Amniotic epithelial cell (primary cell): ENCODE results near the gene PDE7B.

Experiments used
- DNase-seq: peaks from one replicate; pipeline ENCODE4 v3.0.0-alpha.2; 2010; ENCODE audit warnings: low read depth

The PDE7B gene

DNA sequence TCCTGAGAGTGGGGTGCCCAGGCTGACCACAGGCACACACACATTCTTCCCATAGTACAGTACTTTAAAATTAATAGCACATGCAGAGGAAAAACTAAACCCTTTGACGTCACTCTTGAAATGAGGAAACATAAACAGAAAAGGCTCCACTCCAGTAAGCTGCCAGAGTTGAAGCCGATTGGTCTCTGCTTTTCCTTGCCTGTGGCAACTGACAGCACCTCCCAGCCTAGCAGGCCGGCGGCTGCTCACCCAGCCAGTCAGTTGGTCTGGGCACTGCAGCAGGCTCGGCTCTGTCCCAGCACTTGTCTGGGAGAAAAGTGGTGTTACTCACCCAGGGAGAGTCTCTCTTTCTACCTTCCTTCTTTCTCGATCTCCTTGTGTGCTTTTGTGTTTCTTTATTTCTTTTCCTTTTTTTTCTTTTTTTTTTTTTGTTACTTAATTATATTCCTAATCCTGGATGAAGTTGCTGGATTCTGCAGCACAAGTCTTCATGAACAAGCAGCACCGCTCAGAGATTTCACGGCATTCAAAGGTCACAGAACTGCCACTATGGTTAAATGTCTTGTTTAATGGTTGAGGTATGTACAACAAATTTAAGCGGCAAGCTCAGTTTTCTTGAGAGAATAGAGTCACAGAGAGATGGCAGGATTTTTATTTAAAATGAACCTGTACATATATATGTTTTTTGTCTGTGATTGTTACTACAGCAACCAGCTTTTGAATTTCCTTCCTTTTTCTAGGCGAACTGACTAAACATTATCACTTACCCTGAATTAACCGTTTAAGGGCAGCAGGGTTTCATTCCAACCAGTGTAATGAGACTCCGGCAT is at the start of gene PDE7B:
Gene PDE7B, plus strand, starts transcription at position 260 of the 830 bp plus-strand sequence.
- DNase-seq = peak; percentile 99

DNA sequence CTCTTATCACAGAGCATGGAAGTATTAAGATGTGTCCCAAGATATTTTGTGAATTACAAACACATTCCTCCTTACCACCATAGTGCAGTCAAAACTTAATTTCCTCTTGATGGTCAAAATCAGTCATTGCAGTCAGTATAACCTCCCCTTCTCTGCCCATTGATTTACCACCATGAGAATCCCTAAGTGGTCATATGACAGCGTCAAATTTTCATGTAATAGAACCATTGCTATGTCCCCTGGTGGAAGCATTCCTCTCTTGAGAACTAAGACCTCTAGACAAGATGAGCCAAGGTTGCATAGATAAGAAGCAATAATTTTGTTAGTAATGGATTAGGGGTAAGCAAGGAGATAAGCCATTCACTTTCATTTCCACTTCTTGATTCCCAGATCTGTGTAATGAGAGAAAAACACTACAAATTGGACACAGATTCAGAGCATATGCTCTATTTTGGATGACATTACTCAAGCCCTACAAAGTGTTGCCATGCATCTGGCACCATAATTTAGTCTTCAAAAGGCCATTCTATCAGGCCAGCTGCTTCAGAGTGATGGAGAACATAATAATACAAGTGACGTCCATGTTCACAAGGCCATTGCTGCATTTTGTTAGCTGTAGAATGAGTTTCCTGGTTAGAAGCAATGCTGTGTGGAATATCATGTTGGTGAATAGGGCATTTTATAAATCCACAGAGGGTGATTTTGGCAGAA is 49.6 kb upstream of the PDE7B start:
- DNase-seq = no peak

DNA sequence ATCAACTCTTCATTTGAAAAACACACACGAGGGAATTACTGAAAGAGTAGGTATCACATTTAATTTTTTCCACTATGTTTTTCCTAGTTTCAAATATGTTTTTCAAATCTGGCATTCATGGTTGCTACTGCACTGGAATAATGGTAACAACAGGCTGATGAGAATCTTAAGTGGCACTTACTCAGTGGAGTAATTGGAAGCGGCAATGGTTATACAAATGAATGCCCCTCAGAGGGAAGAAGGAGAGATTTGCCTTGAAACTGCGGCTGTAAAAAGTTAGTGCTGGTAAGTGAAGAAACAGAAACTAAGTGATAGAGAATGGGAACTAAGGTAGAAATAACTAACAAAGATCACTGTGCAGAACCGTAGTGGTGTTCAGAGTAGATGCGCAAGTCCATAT is 41.0 kb upstream of the PDE7B start:
- DNase-seq = no peak

- no peak for DNase-seq
These were observed 40.3 kb upstream of the PDE7B start for GRCh38 chr6:135811170-135811569.

- peak; percentile 78 for DNase-seq
These were observed 39.6 kb upstream of the PDE7B start for GRCh38 chr6:135811644-135812526.

DNA sequence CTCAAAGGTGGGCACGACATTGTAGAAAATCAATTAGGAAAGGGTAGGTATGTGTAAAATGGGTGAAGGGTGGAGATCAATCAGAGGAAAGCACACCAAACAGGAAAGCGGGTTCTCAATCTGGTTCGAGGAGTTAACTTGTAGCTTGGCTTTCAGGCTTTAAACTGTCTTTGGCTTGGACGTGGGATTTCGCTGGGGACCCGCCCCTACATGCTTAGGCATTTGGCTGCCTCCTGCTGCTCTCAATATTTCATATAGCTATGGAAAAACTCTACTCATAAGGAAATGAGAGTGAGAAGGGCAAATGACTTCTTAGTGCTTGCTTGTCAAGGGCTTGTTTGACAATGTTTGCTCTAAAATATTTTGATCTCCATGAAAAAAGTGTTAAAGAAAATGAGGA is 38.1 kb upstream of the PDE7B start:
- DNase-seq = no peak

DNA sequence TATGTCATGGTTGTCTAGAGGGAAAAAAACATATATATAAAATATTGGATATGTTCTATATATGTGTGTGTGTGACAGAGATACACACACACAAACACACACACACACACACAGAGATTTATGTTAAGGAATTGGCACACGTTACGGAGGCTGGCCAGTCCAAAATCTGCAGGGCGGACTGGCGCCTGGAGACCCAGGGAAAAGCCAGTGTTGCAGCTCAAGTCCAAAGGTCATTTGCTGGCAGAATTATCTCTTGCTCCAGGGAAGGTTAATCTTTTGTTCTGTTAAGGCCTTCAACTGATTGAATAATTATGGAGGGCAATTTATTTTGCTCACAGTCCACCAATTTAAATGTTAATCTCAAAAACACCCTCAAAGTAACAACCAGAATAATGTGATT is 37.5 kb upstream of the PDE7B start:
- DNase-seq = no peak

DNA sequence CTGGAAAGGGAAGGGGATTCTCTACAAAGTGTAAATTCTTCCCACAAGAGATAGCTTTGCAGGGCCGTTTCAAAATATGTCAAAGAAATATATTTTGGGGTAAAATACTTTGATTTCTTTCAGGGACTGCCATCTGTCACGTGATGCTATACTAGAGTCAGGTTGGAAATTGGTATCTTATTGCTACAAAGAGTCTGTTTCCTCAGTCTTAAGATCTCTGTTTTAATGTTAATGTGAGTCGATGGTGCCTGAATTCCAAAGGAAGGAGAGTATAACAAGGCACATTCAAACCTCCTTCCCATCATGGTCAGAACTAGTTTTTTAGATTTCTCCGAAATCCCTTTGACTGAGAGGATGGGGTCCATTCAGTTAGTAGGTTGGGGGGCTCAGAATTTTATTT is 36.3 kb upstream of the PDE7B start:
- no peak for DNase-seq

- DNase-seq = no peak
These were observed 34.5 kb upstream of the PDE7B start for GRCh38 chr6:135817035-135817434.

GRCh38 chr6:135819665-135820064 is 31.8 kb upstream of the PDE7B start:
- peak; percentile 54 for DNase-seq

DNA sequence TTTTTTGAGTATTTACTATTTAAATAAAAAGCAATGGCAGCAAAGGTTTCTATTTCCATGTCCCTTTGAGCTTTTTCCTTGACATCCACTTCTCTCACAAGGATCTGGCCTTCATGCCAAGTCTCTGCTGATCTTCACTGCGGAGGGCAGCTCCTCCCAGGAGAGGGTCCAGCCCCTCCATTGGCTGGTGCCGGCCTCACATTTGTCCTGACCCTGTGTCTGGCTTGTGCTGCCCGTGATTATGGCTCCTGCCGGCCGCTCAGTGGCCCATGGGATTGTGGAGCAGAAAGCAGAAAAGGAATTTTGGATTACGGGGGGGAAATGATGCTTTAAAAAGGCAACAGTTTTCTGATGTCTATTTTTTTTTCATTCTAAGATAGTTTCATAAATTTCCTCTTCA is 31.2 kb upstream of the PDE7B start:
- DNase-seq = no peak

GRCh38 chr6:135823851-135824250 is 27.6 kb upstream of the PDE7B start:
- no peak for DNase-seq

- DNase-seq = no peak
These were observed 25.2 kb upstream of the PDE7B start for GRCh38 chr6:135826236-135826804.

- DNase-seq = no peak
These were observed 23.5 kb upstream of the PDE7B start for GRCh38 chr6:135828021-135828420.

DNA sequence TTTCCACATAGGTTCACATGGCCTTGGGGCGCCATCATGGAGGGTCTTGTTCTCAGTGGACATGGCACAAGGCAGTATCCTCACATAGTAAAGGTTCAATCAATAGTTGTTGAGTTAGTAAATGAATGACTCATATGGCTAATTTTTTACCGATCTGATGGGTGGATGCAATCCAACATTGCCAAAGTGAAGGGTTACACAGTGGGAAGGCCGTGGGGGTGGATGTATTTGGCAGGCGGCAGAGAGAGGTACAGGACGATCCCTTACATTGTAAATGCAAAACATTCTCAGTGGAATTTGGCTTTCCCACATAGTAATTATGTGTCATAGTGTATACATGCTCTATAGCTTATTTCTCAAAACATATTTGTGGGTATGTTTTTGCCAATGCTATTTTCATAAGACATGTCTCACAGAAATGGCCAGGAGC is 21.0 kb upstream of the PDE7B start:
- peak; percentile 66 for DNase-seq

DNA sequence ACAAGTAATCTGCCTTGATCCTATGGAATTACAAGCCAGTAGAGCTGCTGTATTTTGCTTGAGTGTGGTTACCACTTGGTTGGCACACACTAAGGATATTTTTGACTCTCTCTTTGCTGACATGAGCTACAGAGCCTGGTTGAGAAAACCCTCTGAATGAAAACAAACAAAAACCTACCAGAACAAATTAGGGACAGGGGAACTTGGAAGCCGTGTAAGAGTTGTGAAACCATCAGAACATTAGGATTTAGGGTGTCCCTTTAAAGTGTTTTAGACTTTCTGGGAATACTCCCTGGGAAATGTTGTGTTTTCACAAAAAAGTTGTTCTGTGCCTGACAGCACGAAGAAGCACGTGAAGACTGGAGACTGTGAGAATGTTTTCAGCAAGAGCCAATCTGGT is 20.5 kb upstream of the PDE7B start:
- DNase-seq = no peak

GRCh38 chr6:135832166-135832565 is 19.3 kb upstream of the PDE7B start:
- DNase-seq = peak; percentile 12

GRCh38 chr6:135833771-135834170 is 17.7 kb upstream of the PDE7B start:
- DNase-seq = no peak

DNA sequence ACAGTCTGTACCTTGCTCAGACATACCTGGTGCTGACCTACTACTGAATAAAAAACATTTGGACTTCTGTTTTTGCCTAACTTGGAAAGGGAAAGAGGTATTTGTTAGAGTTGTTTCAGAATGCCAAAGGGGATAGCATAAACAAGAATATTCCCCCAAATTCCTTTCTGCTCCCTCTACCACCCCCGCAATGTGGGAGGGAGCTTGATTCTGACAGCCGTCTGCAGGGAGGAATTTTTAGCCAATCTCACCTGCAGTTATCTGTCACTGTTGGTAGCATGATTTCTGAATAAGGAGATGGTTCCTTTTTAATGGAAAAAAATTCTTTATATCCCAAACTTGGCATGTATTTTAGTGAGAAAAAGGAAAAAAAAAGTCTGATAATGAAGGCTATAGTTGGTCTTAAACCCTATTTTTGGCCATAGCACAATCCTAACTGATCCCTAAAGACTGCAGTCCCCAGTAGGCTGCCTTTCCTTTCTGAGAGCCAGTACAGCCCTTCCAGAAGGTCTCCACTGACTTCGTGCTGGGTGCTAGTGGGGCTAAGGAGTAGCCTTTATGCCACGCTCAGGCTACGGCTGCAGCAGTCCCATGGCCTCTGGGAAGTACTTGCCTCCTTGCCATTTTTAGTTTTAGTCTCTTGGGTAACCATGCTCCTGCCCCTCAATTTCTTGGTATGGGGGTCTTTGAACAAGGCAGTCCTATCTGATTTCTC is 13.6 kb upstream of the PDE7B start:
- DNase-seq = no peak

- DNase-seq = no peak
These were observed 12.4 kb upstream of the PDE7B start for GRCh38 chr6:135839121-135839520.

DNA sequence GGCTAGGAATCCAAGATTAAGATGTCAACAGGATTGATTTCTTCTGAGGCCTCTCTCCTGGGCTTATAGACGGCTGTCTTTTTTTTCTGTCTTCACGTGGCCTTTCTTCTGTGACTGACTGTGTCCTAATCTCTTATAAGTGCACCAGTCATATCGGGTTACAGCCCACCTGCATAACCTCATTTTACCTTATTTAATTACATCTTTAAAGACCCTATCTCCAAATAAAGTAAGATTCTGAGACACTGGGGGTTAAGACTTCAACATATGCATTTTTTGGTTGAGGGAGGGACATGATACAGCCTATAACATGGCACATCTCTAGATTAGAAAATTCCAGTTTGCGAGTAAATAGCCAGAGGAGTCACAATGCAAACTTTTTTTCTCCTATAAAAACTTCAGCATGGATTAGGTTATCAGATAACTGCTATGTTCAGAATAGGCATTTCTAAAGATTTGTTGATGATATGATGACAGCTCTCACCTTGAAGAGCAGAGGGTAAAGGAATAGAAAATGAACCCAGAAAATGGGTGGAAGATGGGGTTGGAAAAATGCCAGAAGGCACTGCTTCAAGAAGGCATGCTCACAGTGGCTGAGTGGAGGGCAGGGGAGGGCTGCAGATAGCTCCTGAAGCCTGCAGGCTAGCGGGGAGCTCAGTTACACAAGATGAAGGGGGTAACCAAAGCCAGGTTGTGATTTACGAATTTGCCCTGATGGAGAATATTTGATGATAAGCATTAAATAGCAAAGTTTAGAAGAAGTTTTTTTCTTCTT is 8.7 kb upstream of the PDE7B start:
- no peak for DNase-seq
